Loucy (cell line): ENCODE data around the gene ZNF467.

Experiments
- H2AFZ ChIP-seq: fragments of 200-600 bp; sonication (generic); 2 replicates; pipeline ENCODE4 v1.6.0; 2016; ENCODE audit warnings: antibody characterized with exemption, mild to moderate bottlenecking, low read length, moderate library complexity
- H3F3A ChIP-seq: fragments of 200-600 bp; 2 replicates; pipeline ENCODE4 v1.6.0; 2016; ENCODE audit warnings: antibody characterized with exemption, low read depth, mild to moderate bottlenecking
- H3K27me3 ChIP-seq: fragments of 200-600 bp; sonication (generic); 2 replicates; pipeline ENCODE4 v1.6.1; 2014; ENCODE audit warnings: low read length, mild to moderate bottlenecking; ENCODE audit not compliant: insufficient read depth, poor library complexity, severe bottlenecking
- H3K36me3 ChIP-seq: fragments of 200-600 bp; sonication (generic); 2 replicates; pipeline ENCODE4 v1.6.1; 2016; ENCODE audit warnings: low read length; ENCODE audit not compliant: insufficient read depth
- H3K4me1 ChIP-seq: fragments of 200-600 bp; sonication (generic); 2 replicates; pipeline ENCODE4 v1.5.1; 2014; ENCODE audit warnings: low read length, mild to moderate bottlenecking; ENCODE audit not compliant: insufficient read depth, poor library complexity, severe bottlenecking
- H3K4me2 ChIP-seq: fragments of 200-600 bp; sonication (generic); 2 replicates; pipeline ENCODE4 v1.6.0; 2014; ENCODE audit warnings: antibody characterized with exemption, low read length, low read depth, mild to moderate bottlenecking; ENCODE audit not compliant: poor library complexity, severe bottlenecking
- H3K4me3 ChIP-seq: fragments of 200-600 bp; sonication (generic); 2 replicates; pipeline ENCODE4 v1.5.1; 2014; ENCODE audit warnings: low read length, mild to moderate bottlenecking, mixed read lengths; ENCODE audit not compliant: poor library complexity, severe bottlenecking
- H3K79me2 ChIP-seq: fragments of 200-600 bp; sonication (generic); 2 replicates; pipeline ENCODE4 v1.6.1; 2014; ENCODE audit warnings: low read length; ENCODE audit not compliant: insufficient read depth
- H3K9ac ChIP-seq: fragments of 200-600 bp; sonication (generic); 2 replicates; pipeline ENCODE4 v1.6.0; 2014; ENCODE audit warnings: mild to moderate bottlenecking, low read depth, low read length, moderate library complexity; ENCODE audit not compliant: poor library complexity, severe bottlenecking
- H3K9me2 ChIP-seq: fragments of 200-600 bp; sonication (generic); replicated peaks from 2 replicates; pipeline ENCODE4 v1.6.1; 2016; ENCODE audit warnings: low read depth, low read length, mixed read lengths
- H3K9me3 ChIP-seq: fragments of 200-600 bp; sonication (generic); 2 replicates; pipeline ENCODE4 v1.6.1; 2014; ENCODE audit warnings: mild to moderate bottlenecking, antibody characterized with exemption, low read length, low read depth; ENCODE audit not compliant: insufficient read depth
- H4K20me1 ChIP-seq: fragments of 200-600 bp; sonication (generic); 2 replicates; pipeline ENCODE4 v1.6.0; 2014; ENCODE audit warnings: antibody characterized with exemption, low read length, mild to moderate bottlenecking; ENCODE audit not compliant: insufficient read depth, poor library complexity, severe bottlenecking
- CTCF ChIP-seq: fragments of 200-600 bp; sonication (generic); conservative IDR thresholded peaks from 2 replicates; pipeline ENCODE4 v1.5.1; 2014; ENCODE audit warnings: mild to moderate bottlenecking, antibody characterized with exemption, low read length
- EZH2phosphoT487 ChIP-seq: fragments of 200-600 bp; IDR thresholded peaks from 2 replicates; pipeline ENCODE4 v1.6.1; 2018; ENCODE audit warnings: antibody characterized with exemption, mild to moderate bottlenecking, moderate library complexity, borderline replicate concordance

Gene ZNF467

GRCh38 chr7:149732111-149732561, 41.3 kb downstream of the ZNF467 start:
- Histone ChIP-seq H3K4me1 (peaks cover 10% of the 10 kb centered on the region), H3K4me3 (no peak overlapping the region), H3F3A (no peaks in the 10 kb centered on the region), H3K36me3 (peaks cover 20% of the 10 kb centered on the region; the same call in 1 of the 2 replicates), H3K4me2 (no peak overlapping the region), H3K27me3 (no peaks in the 10 kb centered on the region), H4K20me1 (no peaks in the 10 kb centered on the region), H3K9me3 (no peaks in the 10 kb centered on the region), H3K9ac (no peak overlapping the region), H3K79me2 (no peaks in the 10 kb centered on the region), H3K9me2 (no peaks in the 10 kb centered on the region), H2AFZ (no peak overlapping the region)
- TF ChIP-seq EZH2phosphoT487 (no peak), CTCF (no peak)

DNA sequence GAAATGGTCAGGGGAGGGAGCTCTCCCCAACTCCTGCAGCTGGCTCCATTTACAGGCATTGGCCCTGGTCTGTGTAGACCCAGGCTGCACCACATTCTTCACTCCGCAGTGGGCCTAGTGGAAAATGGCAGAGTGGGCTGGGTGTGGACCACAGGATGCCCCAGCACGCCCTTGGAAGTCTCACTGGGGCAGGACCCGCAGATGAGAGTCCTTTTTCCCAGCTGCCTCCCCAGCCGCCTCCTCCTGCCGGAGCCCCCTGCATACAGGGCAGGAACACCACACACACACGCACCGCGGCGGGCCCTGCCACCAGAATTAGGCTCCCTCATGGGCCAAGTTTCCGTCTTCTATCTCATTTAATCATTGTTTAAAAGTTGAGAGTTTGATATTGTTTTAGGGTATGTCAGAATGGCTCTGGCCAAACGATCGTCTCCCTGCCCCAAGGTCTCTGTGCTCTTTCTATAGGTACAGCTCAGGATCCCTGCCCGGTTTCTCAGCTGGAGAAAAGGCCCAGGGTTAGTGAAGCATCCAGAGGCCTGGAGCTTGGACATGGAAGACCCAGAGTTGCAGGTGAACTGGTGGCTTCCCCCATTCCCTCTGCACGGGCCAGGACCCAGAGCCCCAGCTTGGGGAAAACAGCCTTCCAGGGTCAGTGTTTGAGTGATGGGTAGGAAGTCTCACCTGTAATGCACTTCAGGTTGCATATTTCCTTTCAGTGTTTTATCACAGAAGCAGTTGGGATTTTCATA, 42.0 kb downstream of the ZNF467 start:
- Histone ChIP-seq H4K20me1 (no peaks in the 10 kb centered on the region), H2AFZ (no peak overlapping the region), H3K27me3 (no peaks in the 10 kb centered on the region)

DNA sequence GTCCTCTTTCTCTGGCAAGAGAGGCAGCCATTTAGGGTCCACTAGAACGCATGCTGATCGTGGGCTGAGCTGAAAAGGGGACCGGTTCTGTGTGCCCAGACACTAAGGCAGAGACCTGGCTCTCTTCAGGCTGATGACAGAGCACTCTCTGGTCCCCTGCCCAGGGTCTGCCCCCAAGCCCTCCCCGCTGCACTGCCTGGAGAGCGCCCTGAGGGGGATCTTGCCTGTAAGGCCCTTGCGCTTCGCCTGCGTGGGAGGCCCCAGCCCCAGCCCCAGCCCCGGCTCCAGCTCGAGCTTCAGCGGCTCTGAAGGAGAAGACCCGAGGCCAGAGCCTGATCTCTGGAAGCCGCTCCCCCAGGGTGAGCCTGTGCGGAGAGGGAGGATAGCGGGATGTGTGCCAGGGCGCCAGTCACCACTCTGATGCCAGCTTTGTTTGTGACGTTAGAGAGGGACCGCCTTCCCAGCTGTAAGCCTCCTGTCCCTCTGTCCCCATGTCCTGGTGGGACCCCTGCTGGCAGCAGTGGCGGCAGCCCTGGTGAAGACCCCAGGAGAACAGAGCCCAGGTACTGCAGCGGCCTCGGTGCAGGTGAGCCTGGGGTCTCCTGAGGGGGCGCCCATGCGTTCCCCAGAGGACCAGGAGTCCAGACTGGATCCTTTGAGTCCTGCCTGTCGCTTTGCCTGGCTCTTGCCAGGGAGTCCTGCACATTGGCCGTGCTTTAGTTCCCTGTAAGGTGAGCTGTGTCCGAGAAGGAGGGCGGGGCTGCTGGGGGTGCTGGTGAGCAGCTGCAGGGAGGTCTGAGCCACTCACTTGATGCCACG, 43.2 kb downstream of the ZNF467 start:
- Histone ChIP-seq H3K4me1 (no peaks in the 10 kb centered on the region), H2AFZ (no peak overlapping the region), H3K4me3 (no peak overlapping the region), H3K9me2 (no peaks in the 10 kb centered on the region), H3K4me2 (no peak overlapping the region), H3K36me3 (peaks cover 24% of the 10 kb centered on the region; the same call in 1 of the 2 replicates), H3K9me3 (no peaks in the 10 kb centered on the region), H4K20me1 (no peaks in the 10 kb centered on the region), H3K9ac (no peak overlapping the region), H3K79me2 (no peaks in the 10 kb centered on the region), H3F3A (no peaks in the 10 kb centered on the region), H3K27me3 (no peaks in the 10 kb centered on the region)
- TF ChIP-seq EZH2phosphoT487 (no peak), CTCF (no peak)

More for the DNA sequence above, 42.0 kb downstream of the ZNF467 start:
- no peak for TF ChIP-seq CTCF
- no peak for TF ChIP-seq EZH2phosphoT487
- Histone ChIP-seq H3F3A (no peaks in the 10 kb centered on the region), H3K9me3 (no peaks in the 10 kb centered on the region), H3K4me3 (no peak overlapping the region), H3K9me2 (no peaks in the 10 kb centered on the region), H3K4me2 (no peak overlapping the region), H3K79me2 (no peaks in the 10 kb centered on the region), H3K4me1 (peaks cover 3% of the 10 kb centered on the region), H3K36me3 (peaks cover 20% of the 10 kb centered on the region; the same call in 1 of the 2 replicates), H3K9ac (no peak overlapping the region)
